ENCODE measurements around the gene COA6. TPM values are rescaled to one million over a fixed set of nuclear protein-coding genes. Genes with fewer than 3 reads are reported as not detected.
"Not testable (repeated sequence)": the region's sequence is repeated elsewhere in the genome, so short reads cannot be mapped to it uniquely, and the experiment has no call there.

Gene COA6
- total RNA-seq, 1 experiment from 2014 or later = 78.1 TPM

DNA sequence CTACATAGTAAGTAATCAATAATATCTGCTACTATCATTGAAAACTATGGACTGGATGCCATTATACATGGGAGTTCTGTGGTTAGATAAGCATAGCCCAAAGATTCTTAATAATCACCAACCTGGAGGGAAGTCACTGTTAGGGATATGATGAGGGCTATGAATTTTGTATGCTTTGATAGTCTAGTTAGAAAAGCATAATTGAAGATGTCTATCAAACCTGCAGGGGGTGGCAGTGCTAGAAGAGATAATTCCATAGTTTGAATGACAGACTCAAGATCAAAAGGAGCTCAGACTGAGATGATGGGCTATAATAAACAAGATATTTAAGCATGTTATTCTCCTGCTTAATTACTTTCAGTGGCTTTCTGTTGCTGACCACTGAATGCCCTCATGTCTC, 15.4 kb upstream of the COA6 start:
- no peak for DNase-seq
- H3K27me3 ChIP-seq = peaks cover 6% of the 10 kb centered on the region; the same call in 1 of the 2 replicates
- no peak overlapping the region for H3K4me3 ChIP-seq
- H3K36me3 ChIP-seq = no peaks in the 10 kb centered on the region
- no peaks in the 10 kb centered on the region; the same call in 1 of the 2 replicates for H3K9me3 ChIP-seq

GRCh38 chr1:234361102-234361603, 12.1 kb upstream of the COA6 start:
- H3K9me3 ChIP-seq = no peaks in the 10 kb centered on the region
- DNase-seq = no peak
- H3K36me3 ChIP-seq = no peaks in the 10 kb centered on the region
- no peaks in the 10 kb centered on the region for H3K27me3 ChIP-seq
- H3K4me3 ChIP-seq = no peak overlapping the region

DNA sequence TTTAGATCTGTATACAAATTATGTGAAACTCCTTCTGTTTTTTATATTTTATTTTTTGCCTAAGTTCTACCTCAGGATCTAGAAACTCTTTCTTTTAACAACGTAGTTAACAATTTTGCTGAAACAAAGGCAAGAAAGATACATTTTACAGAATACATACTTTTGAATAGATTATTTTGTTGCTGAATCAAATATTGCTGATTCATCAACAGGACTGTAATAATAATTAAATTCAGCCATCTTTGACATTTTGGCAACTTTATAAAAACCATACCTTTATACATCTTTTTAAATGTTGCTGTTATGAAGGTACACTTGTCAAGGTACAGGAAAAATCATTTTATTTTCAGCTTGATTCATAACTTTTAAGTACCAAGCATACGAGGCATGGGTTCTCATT, 10.7 kb upstream of the COA6 start:
- H3K27me3 ChIP-seq = no peaks in the 10 kb centered on the region
- DNase-seq = no peak
- no peaks in the 10 kb centered on the region for H3K36me3 ChIP-seq
- H3K9me3 ChIP-seq = no peaks in the 10 kb centered on the region
- H3K4me3 ChIP-seq = no peak overlapping the region

DNA sequence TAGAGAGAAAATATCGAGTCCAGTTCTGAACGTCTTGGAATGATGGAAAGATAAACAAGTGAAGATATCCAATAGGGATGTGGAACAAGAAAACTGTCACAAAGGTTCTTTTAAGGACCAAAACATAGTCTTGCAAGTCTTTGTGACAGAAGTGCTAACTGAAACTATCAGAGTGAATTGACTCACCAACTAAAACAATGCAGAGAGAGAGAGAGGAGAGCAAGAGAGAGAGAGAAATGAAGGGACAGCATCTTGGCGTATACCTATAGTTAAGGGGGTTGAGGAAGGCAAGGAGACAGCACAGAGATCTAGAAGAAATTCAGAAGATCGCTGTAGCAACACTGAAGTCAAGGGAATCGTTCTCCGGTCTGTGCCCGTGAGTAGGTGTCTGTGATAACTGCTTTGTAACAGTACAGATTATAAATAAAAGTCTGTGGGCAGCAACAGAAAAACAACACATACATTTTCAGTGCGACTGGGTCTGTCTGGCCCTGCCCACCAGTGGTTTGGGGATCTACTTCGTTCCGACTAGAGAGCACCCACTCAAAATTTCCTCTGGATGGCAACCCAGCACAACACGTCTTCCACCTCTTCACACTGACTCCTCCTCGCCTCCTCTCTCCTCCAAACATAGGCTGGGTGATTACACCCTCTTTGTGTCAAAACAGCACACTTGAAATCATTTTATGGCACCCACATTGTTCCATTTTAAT, 4.8 kb upstream of the COA6 start:
- H3K36me3 ChIP-seq = no peaks in the 10 kb centered on the region
- no peak overlapping the region for H3K4me3 ChIP-seq
- no peaks in the 10 kb centered on the region for H3K27me3 ChIP-seq
- no peak for DNase-seq
- H3K9me3 ChIP-seq = no peaks in the 10 kb centered on the region

- no peaks in the 10 kb centered on the region for H3K27me3 ChIP-seq
- H3K9me3 ChIP-seq = no peaks in the 10 kb centered on the region
- no peaks in the 10 kb centered on the region for H3K36me3 ChIP-seq
- H3K4me3 ChIP-seq = no peak overlapping the region
- no peak for DNase-seq
Observed at GRCh38 chr1:234369033-234369430, 4.2 kb upstream of the COA6 start.

DNA sequence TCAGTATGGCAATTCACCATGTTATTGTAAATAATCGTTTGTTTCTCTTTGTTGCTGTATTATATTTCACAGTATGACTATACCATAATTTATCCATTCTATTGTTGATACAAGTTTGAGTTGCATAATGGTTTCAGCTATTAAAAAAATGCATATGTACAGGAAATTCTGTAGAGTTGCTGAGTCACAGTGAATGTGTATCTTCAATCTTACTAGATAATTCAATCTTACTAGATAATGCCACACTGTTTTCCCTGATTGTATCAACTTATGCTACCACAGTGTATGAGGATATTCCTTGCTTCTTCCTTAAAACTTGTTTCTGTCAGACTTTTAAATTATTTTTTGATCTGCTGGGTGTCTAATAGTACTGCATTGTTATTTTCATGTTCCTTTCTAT, 3.5 kb upstream of the COA6 start:
- H3K4me3 ChIP-seq = no peak overlapping the region
- peaks cover 4% of the 10 kb centered on the region for H3K36me3 ChIP-seq
- H3K9me3 ChIP-seq = no peaks in the 10 kb centered on the region
- no peaks in the 10 kb centered on the region for H3K27me3 ChIP-seq
- DNase-seq = no peak

DNA sequence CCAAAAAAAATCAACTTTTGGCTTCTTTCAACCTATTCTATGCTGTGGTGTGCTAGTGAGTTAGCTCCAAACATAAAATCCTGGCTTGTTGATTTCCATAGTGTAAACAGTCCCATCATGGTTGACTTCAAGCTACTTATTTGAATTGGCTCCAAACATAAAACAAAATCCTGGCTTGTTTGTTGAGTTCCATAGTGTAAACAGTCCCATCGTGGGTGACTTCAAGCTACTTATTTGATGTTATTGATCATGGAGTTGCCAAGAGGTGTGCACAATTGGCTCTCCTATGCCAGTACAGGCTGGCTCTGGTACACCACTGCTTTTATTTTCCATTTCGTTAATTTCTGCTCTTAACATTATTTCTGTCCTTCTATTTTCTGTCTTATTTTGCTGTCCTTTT, 1.8 kb upstream of the COA6 start:
- peaks cover 21% of the 10 kb centered on the region for H3K36me3 ChIP-seq
- no peaks in the 10 kb centered on the region for H3K9me3 ChIP-seq
- DNase-seq = no peak
- H3K4me3 ChIP-seq = no peak overlapping the region
- H3K27me3 ChIP-seq = no peaks in the 10 kb centered on the region

DNA sequence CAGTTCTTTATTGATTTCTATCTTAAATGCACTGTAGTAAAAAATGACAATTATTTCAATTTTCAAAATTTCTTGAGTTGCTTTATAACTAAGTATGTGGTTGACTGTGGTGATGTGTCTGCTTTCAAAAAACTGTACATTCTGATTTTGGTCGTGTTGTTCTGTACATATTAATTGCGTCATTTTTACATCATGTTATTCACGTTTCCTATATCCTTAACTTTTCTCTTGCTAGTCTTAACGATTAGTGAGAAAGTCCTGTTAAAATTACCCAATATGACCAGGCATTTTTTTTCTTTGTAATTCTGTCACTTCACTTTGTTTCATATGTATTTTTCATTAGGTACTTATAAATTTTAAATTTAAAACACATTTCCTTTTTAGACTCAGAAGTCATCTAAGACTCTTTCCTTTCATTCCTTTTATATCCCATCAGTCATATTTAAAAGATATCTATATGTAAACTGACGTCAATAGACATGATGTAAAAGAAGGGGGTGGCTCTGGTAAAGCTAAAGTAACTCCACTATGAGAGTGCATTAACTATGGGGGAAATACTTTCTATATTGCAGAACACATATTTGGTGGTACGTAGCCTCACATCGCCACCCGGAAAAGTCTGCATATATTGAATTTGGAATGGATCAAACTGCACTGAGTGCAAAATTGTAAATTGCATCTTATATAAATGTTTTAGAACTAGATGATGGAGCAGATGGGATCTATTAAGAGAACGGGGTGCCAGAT, 1.1 kb upstream of the COA6 start:
- DNase-seq = no peak
- Histone ChIP-seq H3K27me3 (no peaks in the 10 kb centered on the region), H3K9me3 (no peaks in the 10 kb centered on the region), H3K4me3 (peak overlapping the region; percentile 93), H3K36me3 (peaks cover 26% of the 10 kb centered on the region)

GRCh38 chr1:234373959-234374254, 651 bp downstream of the COA6 start:
- no peaks in the 10 kb centered on the region for H3K27me3 ChIP-seq
- DNase-seq = no peak
- H3K4me3 ChIP-seq = peak overlapping the region; percentile 93
- H3K9me3 ChIP-seq = no peaks in the 10 kb centered on the region
- peaks cover 43% of the 10 kb centered on the region for H3K36me3 ChIP-seq

GRCh38 chr1:234375672-234376071, 2.4 kb downstream of the COA6 start:
- no peak for DNase-seq
- Histone ChIP-seq H3K36me3 (peaks cover 60% of the 10 kb centered on the region), H3K4me3 (no peak overlapping the region), H3K9me3 (no peaks in the 10 kb centered on the region), H3K27me3 (no peaks in the 10 kb centered on the region)

- not testable (repeated sequence) for H3K9me3 ChIP-seq, H3K27me3 ChIP-seq, H3K4me3 ChIP-seq, DNase-seq
- H3K36me3 ChIP-seq = peaks cover 82% of the 10 kb centered on the region
Observed at GRCh38 chr1:234379591-234380109, 6.4 kb downstream of the COA6 start.

DNA sequence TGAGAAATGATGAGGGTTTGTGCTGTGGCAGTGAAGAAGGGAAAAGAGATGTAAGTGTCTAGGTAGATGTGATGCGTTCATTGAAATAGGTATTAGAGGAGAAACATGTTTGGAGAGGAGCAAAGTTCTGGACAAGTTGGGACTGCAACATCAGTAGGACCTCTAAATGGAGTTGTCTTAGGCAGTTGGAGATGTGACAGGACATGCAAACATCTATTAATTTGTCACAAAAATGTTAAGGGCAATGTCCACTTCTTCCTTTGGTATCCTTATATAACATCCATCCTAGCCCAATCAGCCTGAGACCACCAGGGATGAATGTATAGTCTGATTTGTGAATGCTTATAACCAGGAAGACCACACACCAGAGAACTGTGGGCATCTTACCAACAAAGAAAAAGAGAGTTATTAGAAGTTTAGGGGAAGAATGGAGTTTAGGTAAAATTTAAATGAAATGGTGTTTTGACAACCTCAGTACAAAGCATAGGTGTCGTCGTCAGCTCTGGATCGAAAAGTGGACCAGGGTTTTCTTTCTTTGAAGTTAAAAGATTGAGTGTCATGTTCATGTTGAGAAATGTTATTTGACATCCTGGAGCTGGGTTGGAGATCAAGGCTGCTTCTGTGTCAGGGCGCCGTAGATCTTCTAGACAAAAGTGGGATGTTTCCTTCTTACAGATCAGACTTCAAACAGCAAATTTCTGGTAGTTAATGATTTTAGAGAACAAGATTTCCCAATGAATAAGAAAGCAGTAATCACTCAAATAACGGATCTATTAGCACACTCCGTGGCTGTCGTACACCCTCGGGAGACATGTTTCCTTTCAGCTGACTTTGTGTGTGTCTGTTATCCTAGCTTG, 8.7 kb downstream of the COA6 start:
- no peak overlapping the region for H3K4me3 ChIP-seq
- H3K36me3 ChIP-seq = peaks cover 74% of the 10 kb centered on the region
- no peaks in the 10 kb centered on the region for H3K27me3 ChIP-seq
- no peak for DNase-seq
- no peaks in the 10 kb centered on the region for H3K9me3 ChIP-seq

GRCh38 chr1:234386122-234386521, 12.9 kb downstream of the COA6 start:
- Histone ChIP-seq H3K36me3 (peaks cover 52% of the 10 kb centered on the region), H3K4me3 (no peak overlapping the region), H3K9me3 (no peaks in the 10 kb centered on the region), H3K27me3 (no peaks in the 10 kb centered on the region)
- no peak for DNase-seq

- no peak overlapping the region for H3K4me3 ChIP-seq
- no peaks in the 10 kb centered on the region for H3K27me3 ChIP-seq
- H3K9me3 ChIP-seq = no peaks in the 10 kb centered on the region
- H3K36me3 ChIP-seq = peaks cover 58% of the 10 kb centered on the region
- DNase-seq = no peak
Observed at GRCh38 chr1:234388094-234388493, 14.8 kb downstream of the COA6 start.

DNA sequence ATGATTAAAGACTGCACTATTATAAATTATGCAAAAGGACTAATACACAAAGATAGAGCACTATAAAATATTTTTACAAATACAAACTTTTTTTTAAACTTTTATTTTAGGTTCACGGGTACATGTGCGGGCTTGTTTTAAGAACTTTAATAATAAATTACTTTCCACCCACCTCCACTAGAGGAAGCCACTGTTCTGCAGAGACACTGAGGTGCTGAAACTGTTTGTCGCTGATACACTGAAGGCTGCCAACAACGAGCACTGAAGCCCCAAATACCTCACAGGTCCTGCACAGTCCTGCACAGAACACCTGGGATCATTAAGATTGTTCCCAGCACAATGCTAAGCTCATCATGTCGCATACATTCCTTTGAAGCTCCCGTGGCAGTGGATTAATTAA, 19.9 kb downstream of the COA6 start:
- DNase-seq = no peak
- Histone ChIP-seq H3K9me3 (no peaks in the 10 kb centered on the region), H3K27me3 (no peaks in the 10 kb centered on the region), H3K36me3 (peaks cover 45% of the 10 kb centered on the region), H3K4me3 (no peak overlapping the region)

GRCh38 chr1:234395297-234395696, 22.0 kb downstream of the COA6 start:
- no peak for DNase-seq
- Histone ChIP-seq H3K4me3 (no peak overlapping the region), H3K9me3 (no peaks in the 10 kb centered on the region), H3K36me3 (peaks cover 49% of the 10 kb centered on the region), H3K27me3 (no peaks in the 10 kb centered on the region)

DNA sequence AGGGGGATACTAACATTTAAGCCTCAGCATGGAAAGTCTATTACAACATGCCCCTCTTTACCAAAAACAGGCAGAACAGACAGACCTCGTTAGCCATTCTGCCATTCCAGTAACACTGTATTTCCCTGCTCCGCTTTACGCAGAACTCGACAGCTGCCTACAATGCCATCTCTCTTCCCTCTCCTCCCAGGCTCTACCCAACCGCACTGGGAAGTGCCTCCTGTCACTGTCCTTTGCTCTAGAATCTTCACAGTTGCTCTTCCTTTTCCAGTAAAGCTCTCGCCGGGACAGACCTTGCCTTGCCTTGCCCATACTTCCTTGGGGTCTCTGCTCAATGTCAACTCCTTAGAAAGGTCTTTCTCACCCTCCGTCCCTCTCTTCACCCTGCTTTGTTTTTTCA, 22.8 kb downstream of the COA6 start:
- Histone ChIP-seq H3K9me3 (no peaks in the 10 kb centered on the region), H3K36me3 (peaks cover 52% of the 10 kb centered on the region), H3K27me3 (no peaks in the 10 kb centered on the region), H3K4me3 (no peak overlapping the region)
- no peak for DNase-seq

Data from MG63 (cell line).